Neural cell (in vitro differentiated cells): ENCODE results near the gene PPM1L. TPM values are rescaled to one million over a fixed set of nuclear protein-coding genes. Genes with fewer than 3 reads are reported as not detected.

ENCODE experiments used
- H2AFZ ChIP-seq: fragments of 200-600, 300-800 bp; sonication (generic), shearing (Covaris generic); 2 replicates; pipeline ENCODE4 v1.6.0; 2014; ENCODE audit warnings: low read depth, mild to moderate bottlenecking, antibody characterized with exemption, low read length, moderate library complexity
- H3F3A ChIP-seq: fragments of 200-600 bp; shearing (Covaris generic); 2 replicates; pipeline ENCODE4 v1.6.1; 2016; ENCODE audit warnings: mild to moderate bottlenecking, moderate library complexity, mixed read lengths, antibody characterized with exemption, low read length; ENCODE audit not compliant: insufficient read depth, poor library complexity, severe bottlenecking
- H3K27ac ChIP-seq: fragments of 200-600, 300-800 bp; sonication (generic), shearing (Covaris generic); 2 replicates; pipeline ENCODE4 v1.5.1; 2014; ENCODE audit warnings: mild to moderate bottlenecking, low read length, moderate library complexity
- H3K27me3 ChIP-seq: fragments of 300-800, 200-600 bp; sonication (generic), shearing (Covaris generic); 2 replicates; pipeline ENCODE4 v1.6.0; 2014; ENCODE audit warnings: mild to moderate bottlenecking, low read depth, low read length, moderate library complexity; ENCODE audit not compliant: insufficient read depth
- H3K36me3 ChIP-seq: fragments of 300-800, 200-600 bp; sonication (generic), shearing (Covaris generic); 2 replicates; pipeline ENCODE4 v1.5.1; 2014; ENCODE audit warnings: mild to moderate bottlenecking, antibody characterized with exemption, low read length, moderate library complexity; ENCODE audit not compliant: insufficient read depth
- H3K4me2 ChIP-seq: fragments of 300-800, 200-600 bp; sonication (generic), shearing (Covaris generic); 2 replicates; pipeline ENCODE4 v1.6.0; 2014; ENCODE audit warnings: mild to moderate bottlenecking, low read length
- H3K4me3 ChIP-seq: fragments of 300-800, 200-600 bp; sonication (generic), shearing (Covaris generic); 2 replicates; pipeline ENCODE4 v1.5.1; 2014; ENCODE audit warnings: mild to moderate bottlenecking, low read length, moderate library complexity
- H3K79me2 ChIP-seq: fragments of 200-600 bp; shearing (Covaris generic); replicated peaks from 2 replicates; pipeline ENCODE4 v1.6.0; 2014; ENCODE audit warnings: mild to moderate bottlenecking, low read length, moderate library complexity; ENCODE audit not compliant: insufficient read depth
- H3K9ac ChIP-seq: fragments of 300-800, 200-600 bp; sonication (generic), shearing (Covaris generic); 2 replicates; pipeline ENCODE4 v1.6.1; 2016; ENCODE audit warnings: mild to moderate bottlenecking, low read length, mixed read lengths
- H3K9me2 ChIP-seq: fragments of 200-600 bp; shearing (Covaris generic); 2 replicates; pipeline ENCODE4 v1.6.1; 2016; ENCODE audit warnings: mild to moderate bottlenecking, low read length, mixed read lengths; ENCODE audit not compliant: insufficient read depth
- H3K9me3 ChIP-seq: fragments of 200-600, 300-800 bp; sonication (generic), shearing (Covaris generic); 2 replicates; pipeline ENCODE4 v1.6.1; 2016; ENCODE audit warnings: mild to moderate bottlenecking, mixed run types, low read length, moderate library complexity, mixed read lengths
- H4K20me1 ChIP-seq: fragments of 200-600 bp; shearing (Covaris generic); 2 replicates; pipeline ENCODE4 v1.6.1; 2016; ENCODE audit warnings: mild to moderate bottlenecking, mixed run types; ENCODE audit not compliant: insufficient read depth
- CTCF ChIP-seq: fragments of 450-650 bp; IDR thresholded peaks from 2 replicates; pipeline ENCODE4 v1.5.1; 2014; ENCODE audit warnings: antibody characterized with exemption, mild to moderate bottlenecking, moderate library complexity; ENCODE audit not compliant: poor library complexity, severe bottlenecking
- EP300 ChIP-seq: fragments of 450-650 bp; conservative IDR thresholded peaks from 2 replicates; pipeline ENCODE4 v1.6.1; 2014; ENCODE audit warnings: antibody characterized with exemption, mild to moderate bottlenecking, moderate library complexity; ENCODE audit not compliant: poor library complexity, severe bottlenecking
- EZH2 ChIP-seq: fragments of 200-600, 300-800 bp; shearing (Covaris generic), sonication (generic); IDR thresholded peaks from 2 replicates; pipeline ENCODE4 v1.6.1; 2014; ENCODE audit warnings: antibody characterized with exemption, low read length, borderline replicate concordance, mild to moderate bottlenecking; ENCODE audit not compliant: insufficient read depth, poor library complexity, severe bottlenecking
- MXI1 ChIP-seq: fragments of 450-650 bp; conservative IDR thresholded peaks from 2 replicates; pipeline ENCODE4 v1.6.1; 2014; ENCODE audit warnings: antibody characterized with exemption, mild to moderate bottlenecking; ENCODE audit not compliant: poor library complexity, severe bottlenecking
- POLR2AphosphoS5 ChIP-seq: IDR thresholded peaks from 2 replicates; pipeline ENCODE4 v1.6.1; 2012
- RAD21 ChIP-seq: fragments of 450-650 bp; conservative IDR thresholded peaks from 2 replicates; pipeline ENCODE4 v1.6.1; 2014; ENCODE audit warnings: antibody characterized with exemption, mild to moderate bottlenecking, moderate library complexity
- REST ChIP-seq: IDR thresholded peaks from 2 replicates; pipeline ENCODE4 v1.6.1; 2012; ENCODE audit warnings: borderline replicate concordance
- SMC3 ChIP-seq: fragments of 450-650 bp; conservative IDR thresholded peaks from 2 replicates; pipeline ENCODE4 v1.6.1; 2014; ENCODE audit warnings: antibody characterized with exemption, mild to moderate bottlenecking, moderate library complexity; ENCODE audit not compliant: poor library complexity
- TAF1 ChIP-seq: IDR thresholded peaks from 2 replicates; pipeline ENCODE4 v1.6.1; 2012; ENCODE audit warnings: low read depth
- polyA plus RNA-seq: library from polyadenylated mRNA; depleted of rRNA; stranded (reverse); fragments of >200 nt; gene quantifications from 2 replicates; pipeline ENCODE4 v1.2.3, GENCODE V29; 2014

The PPM1L gene
- polyA plus RNA-seq, 1 donor from 2014 or later: 24.9 TPM

GRCh38 chr3:160968761-160969160, 212.7 kb downstream of the PPM1L start:
- H3K36me3 ChIP-seq: no peaks in the 10 kb centered on the region
- H3K4me3 ChIP-seq: no peak overlapping the region
- H3K9ac ChIP-seq: no peak overlapping the region
- H4K20me1 ChIP-seq: no peaks in the 10 kb centered on the region
- H3K4me2 ChIP-seq: no peak overlapping the region
- H3F3A ChIP-seq: no peaks in the 10 kb centered on the region
- no peaks in the 10 kb centered on the region for H3K9me3 ChIP-seq
- H3K9me2 ChIP-seq: no peaks in the 10 kb centered on the region
- H3K79me2 ChIP-seq: no peaks in the 10 kb centered on the region
- no peaks in the 10 kb centered on the region for H3K27me3 ChIP-seq
- no peak overlapping the region for H2AFZ ChIP-seq
- no peak for TF ChIP-seq EP300
- no peak overlapping the region for H3K27ac ChIP-seq

DNA sequence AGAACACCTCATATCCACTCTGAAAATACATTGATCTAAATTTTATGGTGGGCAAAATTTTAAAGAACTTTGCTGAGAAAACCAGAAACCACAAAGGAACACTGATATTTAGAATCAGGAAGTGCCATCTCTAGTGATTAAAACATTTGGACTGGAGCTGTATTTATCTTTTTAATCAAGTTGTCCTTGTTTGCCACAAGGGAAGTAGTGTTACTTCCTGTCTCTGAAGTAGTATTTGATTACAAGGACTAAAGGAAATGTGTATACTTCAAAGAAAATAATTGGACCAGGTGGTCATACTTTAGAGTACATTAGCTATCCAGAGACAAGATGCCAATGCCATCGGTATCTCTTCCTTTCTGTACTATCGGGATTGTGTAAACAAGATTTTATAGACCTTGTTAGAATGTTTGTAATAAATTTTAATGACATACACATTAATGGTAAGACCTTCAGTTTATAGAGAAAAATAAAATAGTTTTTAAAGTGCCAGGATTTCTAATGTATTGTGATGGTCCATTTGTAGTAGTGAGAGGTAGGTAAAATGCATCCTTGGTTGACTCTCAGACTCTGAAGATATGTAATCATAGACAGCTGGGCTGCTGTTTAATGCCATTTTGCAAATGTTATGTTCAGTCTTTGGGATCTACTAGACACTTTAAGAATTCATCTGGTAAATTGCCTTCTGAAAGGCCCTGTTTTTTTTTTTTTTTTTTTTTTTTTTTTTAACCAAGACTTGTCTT, 217.2 kb downstream of the PPM1L start:
- no peak overlapping the region for H2AFZ ChIP-seq
- H3K9me3 ChIP-seq: no peaks in the 10 kb centered on the region
- no peak overlapping the region for H3K9ac ChIP-seq
- no peaks in the 10 kb centered on the region for H4K20me1 ChIP-seq
- no peak overlapping the region for H3K4me3 ChIP-seq
- no peak overlapping the region for H3K4me2 ChIP-seq
- H3K9me2 ChIP-seq: no peaks in the 10 kb centered on the region
- no peak overlapping the region for H3K27ac ChIP-seq
- no peaks in the 10 kb centered on the region for H3K36me3 ChIP-seq
- TF ChIP-seq RAD21 (no peak), TAF1 (no peak), CTCF (no peak), SMC3 (no peak), REST (no peak), EZH2 (no peak), EP300 (no peak), MXI1 (no peak), POLR2AphosphoS5 (no peak)
- H3K79me2 ChIP-seq: no peaks in the 10 kb centered on the region
- no peaks in the 10 kb centered on the region for H3F3A ChIP-seq
- H3K27me3 ChIP-seq: no peaks in the 10 kb centered on the region
